Stimulated activated CD4-positive, alpha-beta T cell treated with anti-CD3 and anti-CD28 coated beads, TNF-alpha, amount 100 ng/mL, for 1 hour (primary cell): ENCODE measurements around the gene SPATA18.
"Not testable (repeated sequence)": the region's sequence is repeated elsewhere in the genome, so short reads cannot be mapped to it uniquely, and the experiment has no call there.

Experiments used
- DNase-seq, 3 donors: peaks; one replicate each; pipeline ENCODE4 v3.0.0-alpha.2; 2020; ENCODE audit warnings: low read depth in 3 of 3, low spot score in 1 of 3

SPATA18 gene

DNA sequence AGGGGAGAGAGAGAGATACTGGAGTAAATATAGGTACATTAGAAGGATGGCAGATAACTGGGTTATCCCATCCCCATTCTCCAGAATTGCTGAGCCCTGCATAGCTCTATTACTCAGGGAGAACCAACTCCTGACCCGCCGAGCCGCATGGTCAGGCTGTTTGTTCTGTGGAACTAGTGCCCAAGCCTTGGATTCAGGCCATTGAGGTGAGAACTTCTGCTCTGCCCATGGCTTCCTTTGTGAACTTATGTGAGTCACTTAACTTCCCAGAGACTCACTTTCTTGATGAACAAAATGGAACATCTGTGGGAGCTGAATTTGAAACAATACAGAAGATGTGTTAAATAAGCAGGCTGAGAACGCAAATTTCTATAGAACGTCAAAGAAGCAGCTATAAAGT lies 54.2 kb downstream of the SPATA18 start:
- DNase-seq, result no peak

DNA sequence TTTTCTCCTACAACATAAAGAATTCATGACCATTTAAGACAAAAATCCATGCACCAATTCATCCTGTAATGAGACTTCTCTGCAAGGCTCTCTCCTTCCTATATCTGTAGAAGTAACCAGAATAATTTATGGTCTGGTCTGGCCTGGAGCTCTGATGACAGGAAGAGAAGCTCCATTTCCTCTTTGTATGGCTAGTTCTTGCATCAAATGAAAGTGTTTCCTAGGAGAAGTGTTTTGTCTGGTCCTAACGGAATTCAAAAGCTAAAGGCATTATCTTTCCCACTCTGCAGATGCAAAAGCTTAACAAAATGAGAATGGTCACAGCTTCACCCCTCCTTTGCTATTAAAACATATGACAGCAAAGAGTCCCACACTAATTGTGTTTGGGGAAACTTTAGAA lies 55.1 kb downstream of the SPATA18 start:
- no peak for DNase-seq

- DNase-seq, result no peak
Measured at GRCh38 chr4:52106660-52107059, 55.6 kb downstream of the SPATA18 start.

- DNase-seq, result no peak
Measured at GRCh38 chr4:52107336-52107735, 56.2 kb downstream of the SPATA18 start.

- no peak for DNase-seq
Measured at GRCh38 chr4:52107745-52108144, 56.6 kb downstream of the SPATA18 start.

DNA sequence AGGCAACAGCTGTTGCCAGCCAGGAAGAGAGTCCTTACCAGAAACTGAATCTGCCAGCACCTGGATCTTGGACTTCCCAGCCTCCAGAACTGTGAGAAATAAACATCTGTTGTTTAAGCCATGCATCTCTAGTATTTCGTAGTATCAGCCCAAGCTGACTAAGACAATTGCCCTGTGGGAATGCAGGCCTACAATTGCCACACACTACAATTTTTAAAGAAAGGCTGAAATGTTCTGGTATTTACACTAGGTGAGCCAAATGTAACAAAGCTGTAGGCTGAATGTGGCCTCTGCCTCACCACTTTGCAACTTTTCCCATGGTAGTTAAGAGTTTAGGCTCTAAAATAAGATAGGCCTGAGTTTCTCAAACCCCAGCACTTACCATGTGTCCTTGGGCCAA lies 59.1 kb downstream of the SPATA18 start:
- no peak for DNase-seq

GRCh38 chr4:52111995-52112394 lies 60.9 kb downstream of the SPATA18 start:
- DNase-seq, result no peak

DNA sequence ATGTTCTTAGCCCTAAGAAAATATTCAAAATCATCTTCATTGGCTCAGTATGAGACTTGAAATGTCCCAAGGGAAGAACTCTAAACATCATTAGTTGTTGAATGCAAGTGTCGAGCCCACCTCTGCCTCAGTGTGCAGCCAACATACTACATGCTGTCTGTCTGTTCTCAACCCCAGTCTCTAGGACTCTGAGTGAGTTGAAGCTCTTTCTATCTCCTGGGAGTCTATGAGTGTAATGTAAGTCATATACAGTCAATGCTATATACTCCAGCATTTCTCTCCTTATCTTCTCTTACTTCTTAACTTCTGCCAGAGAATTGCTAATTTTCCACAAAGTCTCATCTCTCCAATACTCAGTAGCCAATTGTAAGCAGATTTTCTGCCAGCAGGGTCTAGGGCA lies 61.3 kb downstream of the SPATA18 start:
- no peak for DNase-seq

GRCh38 chr4:52116641-52117040 lies 65.5 kb downstream of the SPATA18 start:
- no peak for DNase-seq

DNA sequence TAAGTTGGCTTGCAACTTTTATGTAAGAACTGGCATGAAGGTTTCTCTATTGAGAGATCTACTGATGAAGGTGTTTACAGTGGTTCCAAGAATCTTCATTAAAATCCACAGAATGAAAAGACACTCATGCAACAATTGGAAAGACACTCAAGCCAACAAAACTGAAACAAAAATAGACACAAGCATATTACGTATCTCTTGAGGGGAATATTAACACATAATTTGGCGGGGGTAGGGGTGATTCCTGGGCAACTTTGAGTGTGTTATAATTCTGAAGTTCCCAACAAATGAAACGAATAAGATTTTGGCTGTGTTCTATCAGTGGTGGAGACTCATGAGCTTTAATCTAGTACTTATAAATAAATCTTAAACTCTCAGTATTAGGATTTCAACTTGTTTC lies 75.1 kb downstream of the SPATA18 start:
- DNase-seq, result no peak

DNA sequence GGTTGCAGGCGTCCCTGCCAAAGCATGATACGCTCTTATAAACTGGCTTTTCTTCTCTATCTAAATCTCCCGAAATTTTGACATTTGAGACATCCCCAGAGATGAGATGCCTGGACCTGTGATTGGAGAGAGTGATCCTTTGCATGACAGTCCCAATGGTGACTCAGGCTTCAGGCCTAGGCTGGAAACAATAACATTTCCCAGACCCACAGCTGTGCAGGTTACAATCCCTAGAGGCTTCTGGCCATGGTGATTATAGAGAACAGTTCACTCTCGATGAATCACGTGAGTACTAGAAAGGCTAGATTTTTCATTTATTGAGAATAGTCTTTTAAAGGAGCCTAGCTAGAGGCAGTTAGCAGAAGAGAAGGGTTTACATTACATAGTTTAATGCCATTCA lies 75.9 kb downstream of the SPATA18 start:
- DNase-seq, result no peak

DNA sequence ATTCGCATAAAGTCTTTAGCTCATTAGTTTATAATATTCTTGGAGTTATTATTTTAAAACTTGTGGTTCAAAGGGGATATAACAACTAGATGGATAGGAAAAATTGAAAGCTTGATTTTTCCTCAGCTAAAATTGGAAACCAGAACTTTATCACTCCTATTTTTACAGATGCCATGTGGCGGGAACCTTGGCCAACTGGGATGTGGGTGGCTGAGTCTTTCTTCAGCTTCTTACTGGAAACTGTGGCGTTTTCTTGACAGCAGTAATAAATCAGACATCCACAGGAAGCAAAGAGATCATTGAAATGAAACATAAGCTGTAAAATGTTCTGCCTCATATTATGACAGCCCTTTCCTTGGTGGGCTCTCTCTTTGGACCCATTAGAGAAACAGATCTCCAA lies 84.1 kb downstream of the SPATA18 start:
- no peak for DNase-seq

DNA sequence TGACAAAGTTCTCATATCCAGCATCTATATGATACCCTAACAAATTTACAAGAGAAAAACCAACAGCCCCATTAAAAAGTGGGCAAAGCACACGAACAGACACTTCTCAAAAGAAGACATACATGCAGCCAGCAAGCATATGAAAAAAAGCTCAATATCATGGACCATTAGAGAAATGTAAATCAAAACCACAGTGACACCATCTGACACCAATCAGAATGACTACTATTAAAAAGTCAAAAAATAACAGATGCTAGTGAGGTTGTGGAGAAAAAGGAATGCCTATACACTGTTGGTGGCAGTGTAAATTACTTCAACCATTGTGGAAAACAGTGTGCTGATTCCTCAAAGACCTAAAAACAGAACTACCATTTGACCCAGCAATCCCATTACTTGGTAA lies 86.0 kb downstream of the SPATA18 start:
- DNase-seq, result not testable (repeated sequence)

DNA sequence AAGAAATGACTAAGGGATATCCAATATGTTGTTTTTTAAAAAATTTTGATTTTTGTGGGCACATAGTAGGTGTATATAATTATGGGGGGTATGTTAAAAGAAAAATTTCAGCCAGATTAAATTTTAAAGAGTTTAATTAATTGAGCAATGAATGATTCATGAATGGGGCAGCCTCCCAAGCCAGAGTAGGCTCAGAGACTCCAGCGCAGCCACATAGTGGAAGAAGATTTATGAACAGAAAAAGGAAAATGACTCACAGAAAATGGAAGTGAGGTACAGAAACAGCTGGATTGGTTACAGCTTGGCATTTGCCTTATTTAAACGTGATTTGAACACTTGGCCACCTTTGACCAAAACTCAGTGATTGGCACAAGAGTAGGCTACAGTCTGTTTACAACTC lies 91.7 kb downstream of the SPATA18 start:
- no peak for DNase-seq

DNA sequence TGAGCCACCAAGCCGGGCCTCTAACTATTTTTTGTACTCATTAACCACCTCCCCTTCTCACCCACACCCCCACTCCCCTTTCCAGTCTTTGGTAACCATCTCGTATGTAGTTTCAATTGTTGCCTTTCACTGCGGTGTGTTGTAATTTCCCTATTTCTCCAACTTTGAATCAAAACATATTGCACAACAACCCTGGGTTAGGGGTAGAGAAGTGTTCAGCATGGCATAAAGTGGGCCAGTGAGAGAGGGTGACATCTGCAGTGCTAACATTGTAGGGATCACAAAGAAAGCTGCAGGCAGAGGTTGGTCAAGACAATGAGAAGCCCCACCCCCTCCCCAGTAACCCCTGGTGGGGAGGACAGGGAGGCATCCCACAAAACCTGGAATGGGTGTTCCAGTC lies 92.7 kb downstream of the SPATA18 start:
- DNase-seq, result no peak

- no peak for DNase-seq
Measured at GRCh38 chr4:52144372-52144771, 93.3 kb downstream of the SPATA18 start.
